ENCODE measurements around the gene ARID1A.

The ARID1A gene

DNA sequence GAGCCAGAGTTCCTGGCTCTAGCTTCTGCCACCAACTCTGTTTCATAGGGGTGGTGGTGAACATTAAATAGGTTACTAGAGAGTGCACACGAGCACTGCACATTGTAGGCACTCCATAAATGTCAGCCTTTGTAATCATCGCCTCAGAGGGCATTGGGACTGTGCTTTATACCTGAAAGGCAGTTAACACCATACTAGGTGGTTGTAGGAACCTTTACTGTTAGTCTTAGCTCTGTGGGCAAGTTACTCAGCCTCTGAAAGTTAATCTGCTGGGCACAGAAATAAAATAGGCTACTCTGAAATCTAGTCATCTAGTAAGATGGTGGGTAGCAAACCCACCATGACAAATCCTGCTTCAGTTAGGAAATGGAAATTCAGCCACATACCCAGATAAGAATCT is 37.6 kb downstream of the ARID1A start:
- Histone ChIP-seq H3K4me3 (ENCODE audit: low read length) (no peak overlapping the region), H3K79me2 (ENCODE audit: low read length) (peaks cover 66% of the 10 kb centered on the region), H2AFZ (ENCODE audit: low read depth, low read length) (no peak overlapping the region), H3K27me3 (ENCODE audit: low read depth, low read length) (no peaks in the 10 kb centered on the region), H3K27ac (ENCODE audit: low read length) (no peak overlapping the region), H3K9ac (ENCODE audit: low read length) (no peak overlapping the region), H3K9me3 (ENCODE audit: insufficient read depth, low read length) (no peaks in the 10 kb centered on the region), H3K4me1 (ENCODE audit: low read length) (no peaks in the 10 kb centered on the region), H3K36me3 (replicated peaks; ENCODE audit: low read depth, low read length) (peaks cover 48% of the 10 kb centered on the region), H3K4me2 (ENCODE audit: low read length) (no peak overlapping the region), H4K20me1 (ENCODE audit: insufficient read depth, low read length) (peaks cover 16% of the 10 kb centered on the region)
- TF ChIP-seq, protein P1, sequence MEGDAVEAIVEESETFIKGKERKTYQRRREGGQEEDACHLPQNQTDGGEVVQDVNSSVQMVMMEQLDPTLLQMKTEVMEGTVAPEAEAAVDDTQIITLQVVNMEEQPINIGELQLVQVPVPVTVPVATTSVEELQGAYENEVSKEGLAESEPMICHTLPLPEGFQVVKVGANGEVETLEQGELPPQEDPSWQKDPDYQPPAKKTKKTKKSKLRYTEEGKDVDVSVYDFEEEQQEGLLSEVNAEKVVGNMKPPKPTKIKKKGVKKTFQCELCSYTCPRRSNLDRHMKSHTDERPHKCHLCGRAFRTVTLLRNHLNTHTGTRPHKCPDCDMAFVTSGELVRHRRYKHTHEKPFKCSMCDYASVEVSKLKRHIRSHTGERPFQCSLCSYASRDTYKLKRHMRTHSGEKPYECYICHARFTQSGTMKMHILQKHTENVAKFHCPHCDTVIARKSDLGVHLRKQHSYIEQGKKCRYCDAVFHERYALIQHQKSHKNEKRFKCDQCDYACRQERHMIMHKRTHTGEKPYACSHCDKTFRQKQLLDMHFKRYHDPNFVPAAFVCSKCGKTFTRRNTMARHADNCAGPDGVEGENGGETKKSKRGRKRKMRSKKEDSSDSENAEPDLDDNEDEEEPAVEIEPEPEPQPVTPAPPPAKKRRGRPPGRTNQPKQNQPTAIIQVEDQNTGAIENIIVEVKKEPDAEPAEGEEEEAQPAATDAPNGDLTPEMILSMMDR (IDR thresholded peaks at IDR 0.05; ENCODE audit: low read depth, low read length), result no peak
- TF ChIP-seq EZH2phosphoT487 (IDR thresholded peaks at IDR 0.05; ENCODE audit: low read depth), result no peak

DNA sequence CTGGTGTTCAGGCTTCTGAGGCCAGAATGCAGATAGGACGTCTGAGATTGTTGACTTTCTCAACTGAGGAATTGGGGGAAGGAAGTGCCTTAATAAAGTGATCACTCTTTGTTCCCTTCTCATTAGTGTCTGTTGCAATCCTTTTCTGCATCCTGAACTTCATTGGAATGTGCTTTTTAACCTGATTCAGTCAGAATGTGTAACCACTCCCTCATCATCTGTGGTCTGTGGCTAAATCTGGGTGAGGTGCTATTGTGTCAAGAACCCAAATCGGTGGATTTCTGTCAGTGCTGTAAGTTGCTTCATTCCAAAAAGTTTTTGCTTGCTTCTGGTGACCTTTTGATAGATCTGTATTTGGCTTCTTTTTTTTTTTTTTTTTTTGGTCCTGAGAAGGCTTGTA is 38.2 kb downstream of the ARID1A start:
- no peak overlapping the region for H3K27ac ChIP-seq (ENCODE audit: low read length)
- no peak overlapping the region for H3K4me2 ChIP-seq (ENCODE audit: low read length)
- H2AFZ ChIP-seq (ENCODE audit: low read depth, low read length), result no peak overlapping the region
- H4K20me1 ChIP-seq (ENCODE audit: insufficient read depth, low read length), result peaks cover 10% of the 10 kb centered on the region
- peaks cover 48% of the 10 kb centered on the region for H3K36me3 ChIP-seq (replicated peaks; ENCODE audit: low read depth, low read length)
- H3K79me2 ChIP-seq (ENCODE audit: low read length), result peaks cover 60% of the 10 kb centered on the region
- no peaks in the 10 kb centered on the region for H3K4me1 ChIP-seq (ENCODE audit: low read length)
- no peak overlapping the region for H3K4me3 ChIP-seq (ENCODE audit: low read length)
- no peak for TF ChIP-seq EZH2phosphoT487 (IDR thresholded peaks at IDR 0.05; ENCODE audit: low read depth)
- TF ChIP-seq, protein P1 (IDR thresholded peaks at IDR 0.05; ENCODE audit: low read depth, low read length), result no peak
- no peak overlapping the region for H3K9ac ChIP-seq (ENCODE audit: low read length)
- H3K27me3 ChIP-seq (ENCODE audit: low read depth, low read length), result no peaks in the 10 kb centered on the region
- H3K9me3 ChIP-seq (ENCODE audit: insufficient read depth, low read length), result no peaks in the 10 kb centered on the region

DNA sequence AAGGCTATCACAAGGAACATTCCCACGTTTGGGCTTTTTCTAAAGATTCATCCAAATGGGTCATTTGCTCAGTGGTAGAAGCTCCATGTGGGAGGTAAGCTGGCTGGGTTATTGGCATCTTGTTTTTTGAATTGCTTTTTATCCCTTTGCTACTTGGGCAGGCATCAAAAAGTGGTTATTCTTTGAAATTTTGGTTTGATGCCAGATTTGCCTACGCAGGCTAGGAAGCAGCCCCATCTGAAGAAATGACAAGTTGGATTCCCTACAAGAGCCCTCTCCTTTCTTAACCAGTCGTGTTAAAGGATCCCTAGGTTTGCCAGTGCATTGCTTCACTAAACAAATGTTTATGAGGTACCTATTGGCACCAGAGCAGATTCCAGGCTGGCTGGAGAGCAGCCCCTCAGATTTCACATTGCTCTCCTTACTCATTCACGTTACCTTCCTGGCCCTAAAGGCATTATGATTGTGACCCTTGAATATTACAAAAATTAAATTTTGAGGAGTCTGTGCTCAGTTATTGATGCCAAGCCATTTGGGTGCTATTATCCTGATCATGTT is 38.8 kb downstream of the ARID1A start:
- Histone ChIP-seq H3K4me1 (ENCODE audit: low read length) (no peaks in the 10 kb centered on the region), H3K36me3 (replicated peaks; ENCODE audit: low read depth, low read length) (peaks cover 49% of the 10 kb centered on the region), H2AFZ (ENCODE audit: low read depth, low read length) (no peak overlapping the region), H3K4me2 (ENCODE audit: low read length) (no peak overlapping the region), H3K79me2 (ENCODE audit: low read length) (peaks cover 60% of the 10 kb centered on the region), H3K9me3 (ENCODE audit: insufficient read depth, low read length) (no peaks in the 10 kb centered on the region), H3K9ac (ENCODE audit: low read length) (no peak overlapping the region), H3K27me3 (ENCODE audit: low read depth, low read length) (no peaks in the 10 kb centered on the region), H3K27ac (ENCODE audit: low read length) (no peak overlapping the region), H3K4me3 (ENCODE audit: low read length) (no peak overlapping the region), H4K20me1 (ENCODE audit: insufficient read depth, low read length) (peaks cover 4% of the 10 kb centered on the region; the same call in 1 of the 2 replicates)
- TF ChIP-seq EZH2phosphoT487 (IDR thresholded peaks at IDR 0.05; ENCODE audit: low read depth), result no peak
- TF ChIP-seq, protein P1 (IDR thresholded peaks at IDR 0.05; ENCODE audit: low read depth, low read length), result no peak

DNA sequence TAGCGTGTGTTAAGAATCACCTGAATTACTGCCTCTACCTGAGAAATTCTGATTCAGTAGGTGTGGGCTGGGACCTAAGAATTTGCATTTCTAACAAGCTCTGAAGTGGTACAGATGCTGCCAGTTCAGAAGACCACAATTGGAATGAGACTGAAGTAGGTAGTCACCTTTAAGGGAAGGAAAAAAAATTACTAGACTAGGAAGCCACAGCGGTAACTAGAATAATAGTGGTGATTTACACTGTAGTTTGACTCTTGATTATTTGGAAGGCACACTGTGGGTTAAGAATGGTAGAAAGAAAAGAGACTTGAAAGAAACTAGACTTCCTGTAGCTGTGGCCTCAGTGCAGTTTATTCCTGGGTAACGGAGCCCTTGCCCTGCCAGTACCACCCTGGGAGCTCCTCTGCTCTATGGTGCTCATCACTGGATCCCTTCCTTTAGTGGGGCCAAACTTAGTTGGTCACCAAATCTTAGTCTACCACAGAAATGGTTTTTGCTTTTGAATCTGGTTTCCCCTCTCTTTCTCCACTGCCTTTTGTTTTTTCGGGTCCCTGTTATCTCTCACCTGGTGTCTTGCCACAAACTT is 43.6 kb downstream of the ARID1A start:
- peaks cover 17% of the 10 kb centered on the region for H3K4me1 ChIP-seq (ENCODE audit: low read length)
- peaks cover 17% of the 10 kb centered on the region for H4K20me1 ChIP-seq (ENCODE audit: insufficient read depth, low read length)
- H3K27me3 ChIP-seq (ENCODE audit: low read depth, low read length), result no peaks in the 10 kb centered on the region
- peaks cover 30% of the 10 kb centered on the region for H3K36me3 ChIP-seq (replicated peaks; ENCODE audit: low read depth, low read length)
- no peak overlapping the region for H3K4me3 ChIP-seq (ENCODE audit: low read length)
- TF ChIP-seq EZH2phosphoT487 (IDR thresholded peaks at IDR 0.05; ENCODE audit: low read depth), result no peak
- TF ChIP-seq, protein P1 (IDR thresholded peaks at IDR 0.05; ENCODE audit: low read depth, low read length), result no peak
- no peak overlapping the region for H3K27ac ChIP-seq (ENCODE audit: low read length)
- no peak overlapping the region for H3K4me2 ChIP-seq (ENCODE audit: low read length)
- H2AFZ ChIP-seq (ENCODE audit: low read depth, low read length), result no peak overlapping the region
- H3K9ac ChIP-seq (ENCODE audit: low read length), result no peak overlapping the region
- H3K79me2 ChIP-seq (ENCODE audit: low read length), result peaks cover 66% of the 10 kb centered on the region
- no peaks in the 10 kb centered on the region for H3K9me3 ChIP-seq (ENCODE audit: insufficient read depth, low read length)

Measured in OCI-LY3 (cell line).